Right renal pelvis (tissue), 4 donors: Measurements from ENCODE around the gene CCL1. TPM values are rescaled to one million over a fixed set of nuclear protein-coding genes. Genes with fewer than 3 reads are reported as not detected.

Experiments used
- DNase-seq, 4 donors: peaks; one replicate each; pipeline ENCODE4 v3.0.0-alpha.2; 2013; ENCODE audit warnings: low read depth in 4 of 4, low spot score in 3 of 4, missing footprints in 1 of 4
- polyA plus RNA-seq, 4 donors: library from polyadenylated mRNA; unstranded; fragments of 120-200 nt; gene quantifications; one replicate each; pipeline ENCODE4 v1.2.1, GENCODE V29; 2013; ENCODE audit not compliant: insufficient read length in 4 of 4

The CCL1 gene
- polyA plus RNA-seq, 4 donors = not detected

DNA sequence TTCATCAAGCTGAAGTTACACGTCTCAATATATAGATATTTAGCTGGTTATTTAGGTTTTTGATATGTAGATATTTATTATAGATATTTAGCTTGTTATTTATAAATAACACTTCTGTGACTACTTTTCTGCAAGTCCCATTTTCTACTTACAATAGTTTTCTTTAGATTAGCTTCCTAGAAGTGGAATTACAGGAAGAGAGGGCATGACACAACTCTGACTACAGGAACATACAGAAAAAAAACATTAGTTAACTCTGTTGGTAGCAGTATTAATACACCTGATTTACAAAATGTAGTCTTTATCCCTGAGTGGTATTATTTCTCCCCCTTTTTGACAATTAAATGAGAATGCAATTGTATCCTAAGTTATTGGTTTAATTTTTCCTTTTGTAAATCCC lies 21.2 kb upstream of the CCL1 start:
- DNase-seq = no peak

DNA sequence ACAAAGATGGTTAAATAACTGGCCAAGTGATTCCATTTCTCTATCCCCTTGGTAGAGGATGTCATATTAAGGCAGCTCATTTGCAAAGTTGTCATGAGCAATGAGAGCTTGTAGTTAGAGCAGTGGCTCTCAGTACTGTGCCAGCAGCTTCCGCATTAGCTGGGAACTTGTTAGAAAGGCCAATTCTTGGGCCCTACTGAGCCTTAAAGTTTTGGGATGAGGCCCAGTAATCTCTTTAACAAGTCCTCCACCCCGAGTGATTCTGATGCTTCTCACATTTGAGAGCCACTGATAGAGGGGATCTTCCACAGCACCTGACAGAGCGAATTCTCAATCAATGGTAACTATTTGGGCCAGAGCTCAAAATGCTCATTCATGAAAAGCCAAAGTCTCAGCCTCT lies 20.2 kb upstream of the CCL1 start:
- no peak for DNase-seq

DNA sequence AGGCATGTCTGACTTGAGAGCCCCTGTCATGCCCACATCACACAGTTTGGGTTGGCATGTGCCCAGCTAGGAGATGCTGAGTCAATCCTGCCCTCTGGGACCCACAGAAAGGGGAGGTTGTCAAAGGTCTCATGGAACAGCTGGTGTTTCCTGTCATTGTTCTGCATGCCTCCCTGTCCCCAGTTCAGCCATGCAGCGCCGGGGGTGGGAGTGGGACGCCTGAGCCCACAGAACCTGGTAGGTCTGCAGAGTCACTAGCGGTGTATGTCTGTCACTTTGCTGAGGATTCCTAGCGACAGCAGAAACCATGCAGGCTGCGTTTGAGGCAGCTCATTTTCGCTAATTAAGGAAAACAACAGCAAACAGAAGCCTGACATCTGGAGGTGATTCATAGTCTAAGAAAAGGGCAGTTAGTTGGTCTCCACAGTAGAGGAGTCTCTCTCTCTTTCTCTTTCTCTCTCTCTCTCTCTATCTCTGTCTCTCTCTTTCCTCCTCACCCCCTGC lies 19.6 kb upstream of the CCL1 start:
- no peak for DNase-seq

- DNase-seq = no peak
Observed at GRCh38 chr17:34379868-34380267, 16.8 kb upstream of the CCL1 start.

- no peak for DNase-seq
Observed at GRCh38 chr17:34378664-34379101, 15.7 kb upstream of the CCL1 start.

GRCh38 chr17:34377078-34377823 lies 14.2 kb upstream of the CCL1 start:
- no peak for DNase-seq

DNA sequence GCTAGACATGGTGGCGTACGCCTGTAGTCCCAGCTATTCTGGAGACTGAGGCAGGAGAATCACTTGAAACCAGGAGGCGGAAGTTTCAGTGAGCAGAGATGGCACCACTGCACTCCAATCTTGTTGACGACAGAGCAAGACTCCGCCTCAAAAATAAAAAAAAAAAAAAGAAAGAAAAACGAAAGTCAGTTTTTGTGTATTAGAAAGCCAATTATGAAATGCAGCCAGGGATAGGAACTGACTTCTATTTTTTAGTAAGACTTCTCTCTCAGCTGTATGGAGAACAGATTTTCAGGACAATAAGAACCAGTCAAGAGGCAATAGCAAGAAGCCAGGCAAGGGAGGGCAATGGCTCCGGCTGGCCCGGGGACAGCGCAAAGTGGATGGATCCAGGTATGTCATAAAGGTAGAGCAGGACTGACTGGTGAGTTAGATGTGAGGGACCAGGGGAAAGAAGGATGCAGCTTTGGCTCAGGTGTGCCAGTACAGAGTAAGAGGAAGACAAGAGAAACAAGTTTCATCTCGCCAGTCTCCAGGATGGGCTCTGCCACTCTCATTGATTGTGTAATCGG lies 12.5 kb upstream of the CCL1 start:
- DNase-seq = no peak

DNA sequence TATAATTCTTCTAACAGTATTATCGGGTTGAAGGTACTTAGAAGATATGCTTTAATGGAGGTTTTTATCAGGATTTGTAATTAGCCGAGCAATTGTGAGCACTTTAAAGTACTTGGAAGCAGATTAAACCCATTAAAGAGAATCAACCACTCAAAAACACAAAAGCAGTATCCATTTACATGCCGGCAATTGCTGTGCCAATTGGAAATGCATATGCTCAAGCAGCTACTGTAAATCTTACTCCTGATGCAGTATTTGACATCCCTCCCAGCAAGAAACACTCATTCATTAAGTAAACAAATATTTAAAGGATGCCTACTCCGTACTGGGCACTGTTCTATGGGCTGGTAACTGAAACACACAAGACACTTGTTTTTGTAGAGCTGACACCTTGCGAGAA lies 11.4 kb upstream of the CCL1 start:
- no peak for DNase-seq

- no peak for DNase-seq
Observed at GRCh38 chr17:34371405-34372100, 8.5 kb upstream of the CCL1 start.

DNA sequence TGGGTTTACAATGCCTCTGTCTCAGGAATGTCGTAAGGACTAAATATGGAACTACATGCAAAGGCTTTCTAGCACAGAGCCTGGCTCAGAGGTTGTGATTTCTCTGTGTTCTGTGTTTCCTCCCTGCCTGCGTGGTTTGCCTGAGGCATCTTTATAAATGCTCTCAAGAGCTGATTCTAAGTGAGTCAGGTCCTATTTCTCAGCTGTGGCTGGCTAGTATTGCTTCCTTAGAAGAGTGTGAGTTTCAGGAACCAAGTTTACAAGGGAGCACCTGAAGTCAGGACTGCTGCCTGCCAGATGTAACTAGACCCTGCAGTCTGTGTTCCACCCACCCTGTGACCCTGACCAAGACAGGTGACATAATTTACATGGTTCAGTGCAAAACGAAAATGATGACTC lies 8.0 kb upstream of the CCL1 start:
- DNase-seq = no peak

DNA sequence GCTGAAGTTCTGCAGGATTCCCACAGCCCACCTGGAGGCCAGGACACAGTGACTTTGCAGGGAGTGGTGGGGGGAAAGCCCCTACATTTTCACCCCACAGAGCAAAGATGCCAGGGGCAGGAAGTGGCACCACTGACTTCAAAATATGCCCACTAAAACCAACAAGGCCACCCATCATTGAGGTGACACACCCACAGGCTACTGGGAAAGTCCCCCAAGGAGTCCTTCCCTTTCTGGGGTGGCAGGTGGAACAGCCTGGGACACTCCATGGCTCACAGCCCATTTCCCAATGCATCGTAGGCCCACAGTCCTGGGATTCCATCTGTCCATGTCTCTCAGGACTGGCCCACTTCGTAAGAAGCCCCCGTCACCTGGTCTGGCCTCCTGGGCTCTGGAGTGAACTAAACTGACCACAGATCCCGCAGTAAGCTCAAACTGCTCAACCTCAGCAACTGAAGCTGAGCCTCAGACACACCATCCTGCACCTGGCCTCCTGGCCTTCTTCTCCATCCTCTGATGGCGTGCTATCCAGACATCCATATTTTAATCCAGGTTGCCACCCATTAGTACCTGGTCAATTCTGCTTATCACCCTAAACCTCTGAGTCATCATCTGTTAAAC lies 7.5 kb upstream of the CCL1 start:
- DNase-seq = no peak

DNA sequence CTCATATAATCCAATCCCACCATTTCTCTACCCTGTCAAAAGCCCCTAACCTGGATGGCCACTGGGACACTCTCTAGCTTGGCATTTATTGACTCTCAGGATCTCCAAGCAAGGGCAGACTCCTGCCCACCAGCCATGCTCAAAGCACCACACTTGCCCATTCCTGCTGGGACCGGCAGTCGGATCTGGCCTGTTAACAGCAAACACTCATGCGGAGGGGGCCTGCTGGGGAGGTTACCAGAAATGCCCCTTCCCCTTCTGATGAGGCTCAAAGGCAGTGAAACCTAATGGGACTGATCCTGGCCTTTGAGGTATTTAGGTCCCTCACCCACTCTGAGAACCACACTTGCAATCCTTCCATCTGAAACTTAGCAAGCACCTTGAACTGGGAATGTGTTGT lies 6.5 kb upstream of the CCL1 start:
- no peak for DNase-seq

DNA sequence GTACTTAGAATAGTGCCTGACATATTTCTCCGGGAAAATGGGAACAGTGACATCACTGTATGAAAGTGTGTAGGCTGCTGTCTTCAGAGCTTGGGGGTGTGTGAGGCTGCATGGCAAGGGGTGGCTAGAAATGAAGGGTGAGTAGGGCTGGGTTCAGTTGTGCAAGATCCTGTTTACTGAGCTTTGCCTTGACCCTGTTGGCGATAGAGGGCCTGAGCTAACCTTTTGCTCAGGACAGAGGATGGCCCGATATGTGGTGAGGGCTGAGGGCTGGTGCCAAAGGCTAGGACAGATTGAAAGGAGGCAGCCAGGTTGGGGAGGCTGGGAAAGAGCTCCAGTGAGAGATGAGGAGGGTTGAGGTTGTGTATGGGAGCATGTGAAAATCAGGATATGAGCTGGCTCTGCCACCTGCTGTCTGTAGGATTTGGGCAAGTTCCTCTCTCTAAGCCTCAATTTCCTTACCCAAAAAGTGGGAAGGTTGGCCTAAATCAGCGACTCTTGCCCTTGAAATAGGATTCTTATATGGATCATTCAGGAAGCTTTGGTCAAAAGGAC lies 6.0 kb upstream of the CCL1 start:
- no peak for DNase-seq

- no peak for DNase-seq
Observed at GRCh38 chr17:34368196-34368945, 5.3 kb upstream of the CCL1 start.

- DNase-seq = no peak
Observed at GRCh38 chr17:34367486-34368195, 4.6 kb upstream of the CCL1 start.

DNA sequence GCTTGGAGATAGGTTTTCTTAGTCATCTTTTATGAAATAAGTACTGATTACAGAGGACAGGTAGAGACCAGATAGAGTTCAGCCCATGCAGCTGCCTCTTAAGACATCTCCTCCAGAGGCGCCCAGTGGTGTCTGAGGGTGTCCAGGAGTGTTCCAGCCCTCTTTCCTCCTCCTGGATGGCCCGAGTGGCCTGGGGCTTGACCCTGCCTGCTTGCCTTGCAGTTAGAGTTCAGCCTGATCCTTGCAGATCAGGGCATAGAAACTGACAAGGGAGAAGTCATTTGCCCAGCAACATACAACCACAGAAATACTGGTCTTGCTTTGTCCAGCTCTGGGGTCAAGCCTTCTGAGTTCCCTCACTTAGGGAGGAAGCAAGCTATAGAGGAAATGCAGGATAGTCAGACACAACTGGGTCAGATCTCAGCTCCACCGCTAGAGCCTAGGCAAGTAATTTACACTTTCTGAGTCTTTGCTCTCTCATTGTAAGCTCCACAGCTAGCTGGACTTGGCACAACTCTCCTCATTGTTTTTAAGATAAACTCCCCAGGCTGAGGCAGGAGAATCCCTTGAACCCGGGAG lies 3.6 kb upstream of the CCL1 start:
- DNase-seq = no peak

DNA sequence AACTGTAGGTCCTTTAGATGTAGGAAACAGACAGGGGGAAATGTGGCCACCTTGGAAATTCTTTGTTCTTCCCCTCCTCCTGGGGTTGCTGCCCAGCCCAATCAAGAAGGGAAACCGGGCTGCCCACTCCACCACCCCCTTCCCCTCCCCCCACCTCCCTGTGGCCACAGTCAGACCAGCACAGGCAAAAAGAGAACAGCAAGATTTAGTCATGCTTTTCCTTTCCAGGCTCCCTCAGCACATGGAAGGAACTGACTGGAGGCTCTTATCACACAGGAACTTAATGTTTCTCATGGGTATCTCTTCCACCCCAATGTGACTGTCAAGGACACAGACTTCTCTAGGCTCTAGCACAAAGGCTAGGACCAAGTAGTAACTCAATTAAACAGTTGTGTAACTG lies 3.0 kb upstream of the CCL1 start:
- DNase-seq = no peak

- DNase-seq = no peak
Observed at GRCh38 chr17:34365340-34365739, 2.3 kb upstream of the CCL1 start.

DNA sequence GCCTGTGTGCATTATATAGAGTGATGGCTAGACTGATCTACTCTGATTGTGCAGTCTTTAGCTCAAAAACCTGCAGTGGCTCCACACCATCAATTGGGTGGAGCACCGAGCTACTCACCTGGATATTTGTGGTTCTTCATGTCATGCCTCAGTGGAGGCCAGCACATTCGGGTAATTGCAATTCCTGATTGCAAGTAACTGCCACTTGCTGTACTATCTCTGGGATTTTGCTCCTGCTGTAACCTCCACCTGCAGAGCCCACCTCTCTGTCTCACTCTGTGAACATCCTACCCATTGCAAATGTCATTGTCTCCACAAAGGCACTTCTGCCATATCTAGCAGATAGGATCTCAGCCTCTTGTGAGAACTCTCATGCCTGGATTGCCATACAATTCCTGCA lies 1.7 kb upstream of the CCL1 start:
- DNase-seq = no peak
